H1 (cell line): ENCODE data around the gene SLC24A4.

Experiments used
- CHD1 ChIP-seq: IDR thresholded peaks from 2 replicates; pipeline ENCODE4 v1.6.1; 2012; ENCODE audit warnings: low read depth, low read length, improper control_type of control experiment
- CTCF ChIP-seq, 3 experiments: IDR thresholded peaks; 1 replicate in 2 of 3; 2 replicates in 1 of 3; pipeline versions ENCODE4 v1.5.1 to v1.6.1; 2011; ENCODE audit warnings: low read length in 3 of 3, mild to moderate bottlenecking in 3 of 3, inconsistent platforms in 2 of 3, low read depth in 1 of 3, moderate library complexity in 1 of 3; ENCODE audit not compliant: insufficient read depth in 1 of 3; ENCODE audit errors: control extremely low read depth in 1 of 3
- EGR1 ChIP-seq: IDR thresholded peaks from 2 replicates; pipeline ENCODE4 v1.6.1; 2011; ENCODE audit warnings: low read depth, low read length, borderline replicate concordance
- EP300 ChIP-seq, 2 experiments: IDR thresholded peaks; 1 replicate in 1 of 2; 2 replicates in 1 of 2; pipeline ENCODE4 v1.6.1; 2011 to 2012; ENCODE audit warnings: low read depth in 2 of 2, low read length in 2 of 2, mild to moderate bottlenecking in 2 of 2, borderline replicate concordance in 1 of 2, inconsistent platforms in 1 of 2, moderate library complexity in 1 of 2
- EZH2 ChIP-seq: fragments of 200-600 bp; sonication (generic); IDR thresholded peaks from 2 replicates; pipeline ENCODE4 v1.7.1; 2012; ENCODE audit warnings: low read depth, mild to moderate bottlenecking, moderate library complexity, low read length, inconsistent platforms; ENCODE audit not compliant: severe bottlenecking
- NANOG ChIP-seq: IDR thresholded peaks from 2 replicates; pipeline ENCODE4 v1.6.1; 2011; ENCODE audit warnings: low read length, low read depth, mild to moderate bottlenecking, inconsistent platforms; ENCODE audit not compliant: insufficient read depth, poor library complexity, severe bottlenecking
- POLR2A ChIP-seq, 2 experiments: IDR thresholded peaks; 1 replicate in 1 of 2; 2 replicates in 1 of 2; pipeline ENCODE4 v1.6.1; 2011; ENCODE audit warnings: low read depth in 2 of 2, low read length in 2 of 2, mild to moderate bottlenecking in 2 of 2; ENCODE audit errors: control extremely low read depth in 1 of 2
- POLR2AphosphoS5 ChIP-seq: IDR thresholded peaks from 2 replicates; pipeline ENCODE4 v1.6.1; 2011; ENCODE audit warnings: low read depth, low read length
- RAD21 ChIP-seq, 2 experiments: IDR thresholded peaks in 1 of 2; conservative IDR thresholded peaks in 1 of 2; 2 replicates each; pipeline ENCODE4 v1.6.1; 2011; ENCODE audit warnings: low read depth in 2 of 2, low read length in 2 of 2, improper control_type of control experiment in 1 of 2, inconsistent platforms in 1 of 2, mild to moderate bottlenecking in 1 of 2, moderate library complexity in 1 of 2
- SP1 ChIP-seq: IDR thresholded peaks from 2 replicates; pipeline ENCODE4 v1.6.1; 2011; ENCODE audit warnings: low read depth, low read length
- TCF12 ChIP-seq: IDR thresholded peaks from 2 replicates; pipeline ENCODE4 v1.6.1; 2011; ENCODE audit warnings: low read depth, mild to moderate bottlenecking, low read length

DNA sequence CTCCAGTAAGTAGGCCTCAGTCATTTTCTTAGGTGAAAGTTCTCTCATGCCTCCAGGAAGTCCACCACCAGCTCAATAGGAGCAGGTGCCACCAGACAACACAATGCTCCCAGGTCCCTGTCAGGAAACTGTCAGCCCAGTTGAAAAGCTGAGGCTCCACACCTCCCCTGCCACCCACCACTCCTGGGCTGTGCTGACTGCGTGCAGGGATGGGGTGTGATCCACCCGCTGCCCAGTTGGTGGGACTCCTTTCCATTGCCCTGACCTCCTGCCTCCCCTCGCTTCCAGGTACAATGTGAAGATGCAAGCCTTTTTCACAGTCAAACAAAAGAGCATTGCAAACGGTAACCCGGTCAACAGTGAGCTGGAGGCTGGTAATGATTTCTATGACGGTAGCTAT is 125.8 kb downstream of the SLC24A4 start:
- TF ChIP-seq EZH2 (no peak), CTCF (IDR thresholded peaks at IDR 0.05; ENCODE audit: control extremely low read depth in 1 of 3, insufficient read depth in 1 of 3, low read depth in 1 of 3, low read length in 3 of 3) (no peak), POLR2A (IDR thresholded peaks at IDR 0.05; ENCODE audit: control extremely low read depth in 1 of 2, low read depth in 2 of 2, low read length in 2 of 2) (no peak), CHD1 (no peak), POLR2AphosphoS5 (no peak), NANOG (no peak), EGR1 (no peak), EP300 (IDR thresholded peaks at IDR 0.05; ENCODE audit: borderline replicate concordance in 1 of 2, low read depth in 2 of 2, low read length in 2 of 2) (no peak), SP1 (no peak), RAD21 (IDR thresholded peaks at IDR 0.05 in 1 of 2, conservative IDR thresholded peaks at IDR 0.05 in 1 of 2; ENCODE audit: low read depth in 2 of 2, low read length in 2 of 2) (no peak), TCF12 (no peak)
